ENCODE data around the gene NEK6.

DNA sequence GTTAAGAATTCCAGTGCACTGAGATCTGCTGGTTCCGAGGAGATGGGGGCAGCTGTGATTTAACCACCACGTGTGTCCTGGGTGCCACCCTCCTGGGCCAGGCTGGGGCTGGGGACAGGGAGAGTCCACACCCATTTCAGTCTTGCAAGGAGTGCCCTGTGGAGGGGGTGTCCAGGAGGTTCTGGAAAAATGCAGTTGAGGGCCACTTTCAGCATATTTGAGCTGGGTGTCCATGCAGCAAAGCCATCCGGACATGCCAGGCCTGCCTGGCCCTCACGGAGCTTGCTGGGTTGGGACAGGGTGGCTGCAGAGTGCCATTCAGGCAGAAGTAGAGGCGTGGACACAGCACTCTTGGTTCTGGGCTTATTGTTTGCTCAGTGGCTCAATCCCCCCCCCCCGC, 68.1 kb downstream of the NEK6 start:
- TF ChIP-seq CTCF (IDR thresholded peaks at IDR 0.05; ENCODE audit: insufficient read depth, low read length) (no peak), POLR2AphosphoS5 (IDR thresholded peaks at IDR 0.05; ENCODE audit: low read depth) (no peak), REST (IDR thresholded peaks at IDR 0.05; ENCODE audit: insufficient replicate concordance, low read depth) (no peak)
